Psoas muscle (tissue), 8 donors: ENCODE measurements around the gene ITGB5. TPM values are rescaled to one million over a fixed set of nuclear protein-coding genes. Genes with fewer than 3 reads are reported as not detected.

Source experiments
- ATAC-seq, 4 donors: fragments of 200-7000 bp; cut with Tn5 transposase; one replicate each; pipeline ENCODE4 v1.9.1; 2020; ENCODE audit warnings: moderate library complexity in 3 of 4, mild to moderate bottlenecking in 2 of 4
- DNase-seq, 2 donors: peaks; one replicate each; pipeline ENCODE4 v3.0.0-alpha.2; 2020
- H3K27ac ChIP-seq: fragments of 200-600 bp; one replicate; pipeline ENCODE4 v1.8.0; 2022
- H3K27me3 ChIP-seq, 3 donors: fragments of 200-600 bp in 1 of 3; one replicate each; pipeline versions ENCODE4 v1.6.1 to v1.8.0; 2013 to 2022; ENCODE audit warnings: low read length in 2 of 3, mild to moderate bottlenecking in 2 of 3, moderate library complexity in 1 of 3; ENCODE audit not compliant: insufficient read depth in 3 of 3
- H3K36me3 ChIP-seq, 2 donors: fragments of 200-600 bp in 1 of 2; one replicate each; pipeline versions ENCODE4 v1.6.1 to v1.8.0; 2013 to 2022; ENCODE audit warnings: low read depth in 1 of 2, mild to moderate bottlenecking in 1 of 2, moderate library complexity in 1 of 2; ENCODE audit not compliant: insufficient read depth in 1 of 2
- H3K4me1 ChIP-seq: fragments of 200-600 bp; one replicate; pipeline ENCODE4 v1.8.0; 2022
- H3K4me3 ChIP-seq: fragments of 200-600 bp; one replicate; pipeline ENCODE4 v1.8.0; 2022; ENCODE audit warnings: mild to moderate bottlenecking
- H3K9me3 ChIP-seq: fragments of 200-600 bp; one replicate; pipeline ENCODE4 v1.8.0; 2022
- CTCF ChIP-seq: fragments of 200-600 bp; IDR thresholded peaks from one replicate; pipeline ENCODE4 v1.8.0; 2022; ENCODE audit warnings: antibody characterized with exemption
- WGBS, 3 donors: extraction: QIAGEN DNeasy Blood & Tissue Kit; methylation state at CpG; one replicate each; pipeline versions ENCODE4 v1.1.6 to v1.1.7; 2013; 5-methylcytosine and 5-hydroxymethylcytosine counted together
- intact Hi-C, 2 donors: fragments of 100-400 bp; cut with DNase I; formaldehyde crosslinking; loops; one replicate each; pipeline versions ENCODE4 v1.11.0 to v1.14.2; 2022
- long read RNA-seq, 2 donors: library from polyadenylated mRNA; unstranded; transcript quantifications; one replicate each; pipeline ENCODE4 v2.0.0, GENCODE V29; 2021
- polyA plus RNA-seq, 3 donors: library from polyadenylated mRNA; stranded (reverse); fragments of 200-250 nt; gene quantifications; one replicate each; pipeline ENCODE4 v1.2.3, GENCODE V29; 2013
- total RNA-seq, 4 donors: library from RNA; stranded (reverse); fragmentation: NEBNext Ultra II Directional in 2 of 4; extraction: Animal tissue kit (Norgen Biotek cat#: 25700) in 2 of 4; gene quantifications; one replicate each; pipeline versions ENCODE4 v1.2.1 to v1.2.4, GENCODE V29; 2021 to 2023
- donor health status: healthy with polysubstance abuse.
- donor health status: DM: no; HTN: no; CAD: no; lungs with moderate emphysema.
- donor health status: Bipolar disorder and iron deficiency.
- donor health status: healthy.
- donor health status: DM: yes; HTN: yes; CAD: no.
- donor health status: DM: no; HTN: no; CAD: no.
- donor health status: DM: no; HTN: no; CAD: no.
- donor health status: DM: yes; HTN: yes; CAD: no.

Gene ITGB5
- total RNA-seq (10 to 100 TPM; 37.5 to 61.5 (median 54.8) TPM), polyA plus RNA-seq (10 to 100 TPM; 19.3 to 28.2 (median 19.8) TPM)
- long read RNA-seq, donor 1, full-length matches to known transcripts: 118 of 145 reads
- long read RNA-seq, donor 1, partial matches to known transcripts: 13 of 145 reads
- long read RNA-seq, donor 1, other reads (novel, unspliced or antisense): 14 of 145 reads
- long read RNA-seq, donor 2, full-length matches to known transcripts: 86 of 110 reads
- long read RNA-seq, donor 2, partial matches to known transcripts: 7 of 110 reads
- long read RNA-seq, donor 2, other reads (novel, unspliced or antisense): 17 of 110 reads

- Histone ChIP-seq H3K27ac (peak within 1 kb of the TSS; percentile 92), H3K9me3 (no peaks in the 10 kb centered on the region), H3K4me1 (peaks cover 14% of the 10 kb centered on the region), H3K27me3 (no peaks in the 10 kb centered on the region), H3K36me3 (no peaks in the 10 kb centered on the region), H3K4me3 (peak within 1 kb of the TSS; percentile 91)
- ATAC-seq (peak; percentile 87 to 94 (median 90)), DNase-seq (peak; percentile 87 to 90)
- intact Hi-C loops: loop anchor here in 1 of 2 donors (1.0 to 5.0 kb wide), 2 partner anchors 50 to 101 kb away; no protein-coding TSS in a partner anchor
- 6 to 10% (median 6%) methylated on average over 41 to 78 of the region's 78 CpGs for WGBS, 3 donors
- TF ChIP-seq CTCF: no peak
These were observed at the start of gene ITGB5 for GRCh38 chr3:124887177-124887931. TSS of gene ITGB5 (minus strand) at chr3:124887365. CDS start at chr3:124887000, 365 bp downstream.

- Histone ChIP-seq H3K27me3 (no peaks in the 10 kb centered on the region), H3K9me3 (no peaks in the 10 kb centered on the region), H3K36me3 (no peaks in the 10 kb centered on the region), H3K4me1 (no peaks in the 10 kb centered on the region), H3K4me3 (no peak overlapping the region), H3K27ac (no peak overlapping the region)
- DNase-seq (no peak), ATAC-seq (no peak)
- 84 to 88% (median 86%) methylated on average over 5 of the region's 5 CpGs for WGBS, 3 donors
- no peak for TF ChIP-seq CTCF
- intact Hi-C loops: no loop called here
These were observed 48.8 kb upstream of the ITGB5 start for GRCh38 chr3:124935794-124936542.

- DNase-seq: no peak
- Histone ChIP-seq H3K4me3 (no peak overlapping the region), H3K27me3 (no peaks in the 10 kb centered on the region), H3K36me3 (no peaks in the 10 kb centered on the region), H3K4me1 (peaks cover 2% of the 10 kb centered on the region), H3K27ac (no peak overlapping the region), H3K9me3 (no peaks in the 10 kb centered on the region)
- ATAC-seq: no peak
- TF ChIP-seq CTCF: no peak
- intact Hi-C loops: no loop called here
These were observed 48.1 kb upstream of the ITGB5 start for GRCh38 chr3:124935264-124935663.

GRCh38 chr3:124934577-124934976 lies 47.4 kb upstream of the ITGB5 start, which contains the start of gene MUC13:
TSS of gene MUC13 (minus strand) at chr3:124934751. CDS start at chr3:124934712, 39 bp downstream.
- no peak for TF ChIP-seq CTCF
- 88 to 93% (median 89%) methylated on average over 5 of the region's 5 CpGs for WGBS, 3 donors
- ATAC-seq (no peak), DNase-seq (no peak)
- H3K4me1 ChIP-seq: peaks cover 7% of the 10 kb centered on the region
- intact Hi-C loops: no loop called here
- no peaks in the 10 kb centered on the region for H3K27me3 ChIP-seq
- H3K36me3 ChIP-seq: no peaks in the 10 kb centered on the region
- H3K9me3 ChIP-seq: no peaks in the 10 kb centered on the region
- no peak within 1 kb of the TSS for H3K4me3 ChIP-seq
- no peak within 1 kb of the TSS for H3K27ac ChIP-seq
